ENCODE measurements around the gene MAP3K5.

Gene MAP3K5

DNA sequence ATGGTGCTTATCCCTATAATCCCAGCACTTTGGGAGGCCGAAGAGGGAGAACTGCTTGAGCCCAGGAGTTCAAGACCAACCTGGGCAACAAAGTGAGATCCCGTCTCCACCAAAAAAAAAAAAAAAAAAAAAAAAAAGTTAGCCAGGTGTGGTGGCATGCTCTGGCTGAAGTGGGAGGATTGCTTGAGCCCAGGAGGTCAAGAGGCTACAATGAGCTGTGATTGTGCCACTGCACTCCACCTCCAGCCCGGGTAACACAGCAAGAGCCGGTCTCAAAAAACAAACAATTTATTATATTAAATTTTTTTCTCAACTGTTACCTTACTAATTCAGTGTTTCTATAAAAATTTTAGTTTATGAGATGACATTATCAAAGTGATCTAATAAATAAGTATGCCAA, 156.7 kb downstream of the MAP3K5 start:
- DNase-seq: no peak

DNA sequence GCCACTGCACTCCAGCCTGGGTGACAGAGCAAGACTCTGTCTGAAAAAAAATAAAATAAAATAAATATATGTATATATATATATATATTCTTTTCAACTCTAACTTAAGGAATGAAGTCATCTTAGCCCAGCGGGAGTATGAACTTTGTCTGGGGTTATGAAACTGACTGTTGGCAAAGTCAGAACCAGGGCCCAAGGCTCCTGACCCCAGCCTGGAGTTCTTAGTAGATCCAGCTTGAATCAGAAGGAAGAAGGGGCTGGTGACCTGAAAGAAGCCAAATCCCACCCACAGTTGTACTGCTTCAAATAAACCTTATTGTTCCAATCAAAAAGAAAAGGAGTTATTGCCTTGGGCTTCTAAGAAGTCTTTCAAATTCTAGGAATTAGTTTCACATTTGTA, 158.9 kb downstream of the MAP3K5 start:
- peak in 1 of 2 donors; percentile 15 for DNase-seq

DNA sequence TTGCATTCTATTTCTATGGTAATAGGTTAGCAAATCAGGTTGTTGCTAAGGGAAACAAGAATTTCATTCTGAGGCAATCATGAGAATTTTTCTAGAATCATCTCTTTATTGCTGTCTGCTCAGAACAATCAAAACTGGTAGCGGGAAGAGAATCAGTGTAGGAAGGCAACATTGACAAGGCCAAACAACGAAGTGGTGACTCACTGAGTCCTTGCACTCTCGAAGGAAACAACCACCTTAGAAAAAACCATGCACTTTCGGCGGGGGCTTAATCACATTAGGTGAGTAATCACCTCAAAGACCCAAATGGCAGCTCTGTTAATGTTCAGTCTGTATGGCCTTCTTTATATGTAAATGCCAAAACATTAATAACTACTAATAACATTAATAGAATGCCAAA, 163.3 kb downstream of the MAP3K5 start:
- no peak for DNase-seq

DNA sequence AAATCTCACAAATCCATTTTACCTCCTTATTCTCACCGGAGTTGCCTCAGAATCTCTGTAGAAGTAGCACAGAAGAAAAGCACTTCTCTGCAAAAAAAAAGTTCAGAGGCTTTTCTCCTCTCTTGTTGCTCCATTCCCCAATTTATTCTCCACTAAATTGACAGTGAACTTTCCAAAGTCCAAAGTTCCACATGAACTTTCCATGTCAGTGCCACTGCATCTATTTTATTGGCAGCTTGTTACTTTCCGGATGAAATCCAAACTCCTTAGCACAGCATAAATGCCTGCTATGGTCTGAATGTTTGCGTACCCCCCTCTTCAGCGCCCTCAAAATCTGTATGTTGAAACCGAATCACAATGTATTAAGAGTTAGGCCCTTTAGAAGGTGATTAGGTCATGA, 165.1 kb downstream of the MAP3K5 start:
- no peak for DNase-seq

DNA sequence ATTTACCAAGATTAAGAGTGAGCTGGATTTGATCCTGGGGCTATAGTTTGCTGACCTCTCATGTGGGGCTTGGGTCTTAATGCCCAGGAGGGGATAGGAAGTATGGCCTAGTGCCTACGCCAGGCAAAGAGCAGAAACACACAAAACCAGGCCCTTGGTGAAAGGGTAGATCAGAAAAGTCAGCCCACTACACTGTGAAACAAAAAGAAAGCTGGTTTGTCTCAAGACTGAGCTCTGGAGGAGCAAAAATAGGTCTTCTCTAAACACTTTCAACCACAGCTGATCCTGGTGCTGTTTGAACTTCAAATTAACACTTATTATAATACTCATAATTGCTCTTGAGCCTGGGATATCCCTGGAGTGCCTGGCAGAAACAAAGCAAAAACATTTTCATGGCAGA, 167.0 kb downstream of the MAP3K5 start:
- no peak for DNase-seq

DNA sequence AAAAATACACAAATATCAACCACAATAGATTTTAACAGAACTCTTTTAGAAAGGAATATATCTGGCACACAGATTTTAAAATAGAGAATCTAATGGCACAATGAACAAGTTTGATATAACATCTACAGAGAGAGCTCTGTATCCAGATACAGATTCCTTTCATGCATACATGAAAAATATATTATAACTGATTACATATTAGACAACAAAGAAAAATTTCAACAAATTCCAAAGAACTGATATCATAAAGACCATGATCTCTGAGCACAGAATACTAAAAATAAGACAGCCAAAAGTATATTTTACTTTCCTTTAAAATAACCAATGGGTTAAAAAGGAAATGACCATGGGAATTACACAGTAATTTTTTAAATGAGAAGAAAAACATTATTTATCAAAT, 167.9 kb downstream of the MAP3K5 start:
- no peak for DNase-seq

DNA sequence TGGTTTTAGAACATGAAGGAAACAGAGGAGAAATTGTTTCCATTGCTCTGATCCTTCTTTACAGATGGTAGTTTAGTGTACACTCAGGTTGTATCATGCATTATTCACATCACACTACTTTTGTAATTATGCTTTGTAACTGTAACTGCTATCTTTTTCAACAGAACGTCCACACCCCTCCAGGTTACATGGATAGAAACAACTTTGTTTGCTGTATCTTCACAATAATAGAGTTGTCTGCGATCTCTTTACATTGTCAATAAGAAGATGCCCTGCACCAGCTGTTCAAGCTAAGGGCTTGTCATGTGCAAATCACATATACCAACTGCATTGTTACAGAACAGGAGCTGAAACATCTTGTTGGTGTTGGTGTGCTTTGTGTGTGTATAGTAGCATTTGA, 174.2 kb downstream of the MAP3K5 start:
- no peak for DNase-seq

DNA sequence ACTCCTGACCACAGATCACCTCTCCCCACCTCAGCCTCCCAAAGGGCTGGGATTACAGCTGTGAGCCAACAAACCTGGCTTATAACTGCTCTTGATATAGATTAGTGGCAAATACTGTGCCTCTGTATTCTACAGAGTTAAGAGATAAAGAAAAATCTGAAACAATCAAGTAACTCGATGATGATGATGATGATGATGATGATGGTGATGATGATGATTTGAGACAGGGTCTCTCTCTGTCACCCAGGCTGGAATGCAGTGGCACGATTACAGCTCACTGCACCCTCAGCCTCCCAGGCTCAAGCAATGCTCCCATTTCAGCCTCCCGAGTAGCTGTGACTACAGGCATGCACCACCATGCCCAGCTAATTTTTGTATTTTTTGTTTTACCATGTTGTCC, 175.8 kb downstream of the MAP3K5 start:
- no peak for DNase-seq

DNA sequence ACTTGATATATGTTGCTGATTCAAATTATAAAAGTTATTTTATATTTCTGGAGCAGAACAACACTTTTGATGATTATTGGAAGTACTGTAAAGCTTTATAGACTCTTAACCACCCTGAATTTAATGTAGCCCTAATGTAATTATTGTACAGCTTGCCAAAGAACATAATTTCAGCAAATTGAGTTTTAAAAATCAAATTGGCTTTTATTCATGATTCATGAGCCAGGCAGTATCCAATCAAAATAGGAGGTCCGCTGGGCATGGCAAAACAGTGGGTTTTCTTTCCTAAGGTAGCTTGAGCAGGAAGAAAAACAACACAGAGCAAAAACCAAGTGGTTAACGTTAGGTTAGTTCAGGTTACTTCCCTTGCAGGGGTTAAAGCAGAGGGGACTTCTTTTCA, 177.3 kb downstream of the MAP3K5 start:
- no peak for DNase-seq

DNA sequence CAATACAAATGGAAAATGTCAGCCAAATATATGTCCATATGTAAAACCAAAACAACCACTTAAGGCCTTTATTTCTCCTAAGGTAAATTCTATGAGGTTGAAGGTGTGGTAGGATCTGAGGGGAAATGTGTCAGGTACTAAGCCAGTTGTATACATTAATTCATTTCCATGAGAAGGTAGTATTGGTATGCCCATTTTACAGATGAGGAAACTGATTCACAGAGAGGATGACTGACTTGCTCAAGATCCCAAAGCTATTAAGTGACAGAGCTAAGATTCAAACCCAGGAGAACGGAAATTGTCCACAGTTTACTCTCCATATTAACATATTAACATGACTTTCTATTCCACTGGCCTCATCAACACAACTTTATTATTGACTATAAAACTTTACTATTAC, 177.9 kb downstream of the MAP3K5 start:
- DNase-seq: no peak

DNA sequence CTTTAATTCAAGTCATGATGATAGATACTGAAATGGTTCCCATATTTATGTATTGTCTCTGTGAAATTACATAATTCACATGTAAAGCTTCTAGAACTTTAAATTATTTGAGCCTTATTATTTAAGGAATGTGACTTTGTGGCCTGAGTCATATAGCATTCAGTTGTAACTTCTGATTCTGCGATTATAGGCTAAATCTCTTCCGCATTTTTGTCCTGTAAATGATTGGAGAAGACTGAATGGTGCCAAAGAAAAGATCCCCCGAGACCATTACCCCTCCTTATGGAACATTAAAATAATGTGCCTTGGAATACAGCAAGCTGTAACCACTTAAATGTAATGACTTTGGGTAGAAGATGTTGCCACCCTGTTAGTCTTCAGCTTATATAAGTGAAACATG, 178.8 kb downstream of the MAP3K5 start:
- DNase-seq: no peak

DNA sequence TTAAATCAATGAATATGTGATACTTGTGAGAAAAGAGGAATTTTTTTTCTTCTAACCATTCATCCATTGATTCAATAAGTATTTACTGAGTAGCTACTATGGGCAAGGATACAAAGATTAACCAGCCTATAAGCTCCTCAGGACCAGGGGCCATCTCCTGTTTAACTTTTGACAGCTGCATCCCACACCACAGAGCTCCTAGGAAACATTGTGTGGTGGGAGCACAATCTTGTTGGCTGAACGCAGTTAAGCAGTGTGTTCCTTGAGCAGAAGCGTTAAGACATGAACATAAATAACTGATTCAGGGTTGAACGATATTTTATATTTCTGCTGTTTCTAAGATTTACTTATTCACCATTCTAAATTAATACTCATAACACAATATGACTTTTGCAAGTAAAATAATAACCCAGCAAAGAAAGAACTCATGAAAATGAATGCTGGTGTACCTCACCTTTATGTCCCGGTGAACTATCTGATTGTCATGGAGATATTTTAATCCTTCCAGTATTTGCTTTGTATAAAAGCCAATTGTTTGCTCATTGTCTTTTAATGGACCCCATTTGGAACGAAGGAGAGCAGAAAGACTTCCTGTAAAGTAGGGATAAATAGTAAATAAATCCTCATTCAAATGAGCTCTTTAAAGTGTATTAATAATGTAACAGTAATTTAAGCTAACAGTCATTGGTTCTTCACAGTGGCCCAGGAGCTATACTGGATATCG, 179.4 kb downstream of the MAP3K5 start:
- no peak for DNase-seq

DNA sequence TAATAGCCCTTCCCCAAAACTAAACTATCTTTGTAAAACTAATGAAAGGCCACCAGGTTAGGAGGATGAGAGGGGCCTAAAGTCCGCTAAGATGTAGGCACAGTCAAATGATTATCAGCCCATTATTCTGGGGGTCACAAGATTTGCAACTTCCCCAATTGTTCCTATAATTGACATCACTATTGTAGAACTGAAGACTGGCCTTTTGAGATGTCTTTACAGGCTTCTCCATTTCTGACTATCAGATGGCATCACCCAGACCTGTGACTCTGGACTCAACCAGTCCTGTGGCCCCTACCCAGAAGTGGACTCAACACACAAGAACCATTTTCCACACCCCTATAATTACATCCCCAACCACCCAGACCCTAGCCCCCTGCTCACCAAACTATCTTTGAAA, 180.5 kb downstream of the MAP3K5 start:
- DNase-seq: peak; percentile 33 to 70

DNA sequence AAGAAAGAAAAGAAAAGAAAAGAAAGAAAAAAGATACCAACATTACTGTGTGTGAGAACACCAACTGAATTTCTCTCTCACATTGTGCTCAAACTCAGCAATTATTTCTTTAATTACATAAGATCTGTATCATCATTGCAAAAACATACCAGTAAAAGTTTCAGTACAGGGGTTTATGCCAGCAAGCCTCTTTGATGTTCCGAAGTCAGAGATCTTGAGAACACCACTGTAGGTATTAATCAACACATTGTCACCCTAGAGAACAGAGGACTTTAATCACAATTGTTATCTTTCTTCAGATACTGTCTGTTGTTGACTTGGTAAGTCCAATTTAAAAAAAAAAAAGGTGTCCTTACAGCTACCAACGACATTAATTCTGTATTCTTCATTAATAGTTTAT, 181.1 kb downstream of the MAP3K5 start:
- no peak for DNase-seq

DNA sequence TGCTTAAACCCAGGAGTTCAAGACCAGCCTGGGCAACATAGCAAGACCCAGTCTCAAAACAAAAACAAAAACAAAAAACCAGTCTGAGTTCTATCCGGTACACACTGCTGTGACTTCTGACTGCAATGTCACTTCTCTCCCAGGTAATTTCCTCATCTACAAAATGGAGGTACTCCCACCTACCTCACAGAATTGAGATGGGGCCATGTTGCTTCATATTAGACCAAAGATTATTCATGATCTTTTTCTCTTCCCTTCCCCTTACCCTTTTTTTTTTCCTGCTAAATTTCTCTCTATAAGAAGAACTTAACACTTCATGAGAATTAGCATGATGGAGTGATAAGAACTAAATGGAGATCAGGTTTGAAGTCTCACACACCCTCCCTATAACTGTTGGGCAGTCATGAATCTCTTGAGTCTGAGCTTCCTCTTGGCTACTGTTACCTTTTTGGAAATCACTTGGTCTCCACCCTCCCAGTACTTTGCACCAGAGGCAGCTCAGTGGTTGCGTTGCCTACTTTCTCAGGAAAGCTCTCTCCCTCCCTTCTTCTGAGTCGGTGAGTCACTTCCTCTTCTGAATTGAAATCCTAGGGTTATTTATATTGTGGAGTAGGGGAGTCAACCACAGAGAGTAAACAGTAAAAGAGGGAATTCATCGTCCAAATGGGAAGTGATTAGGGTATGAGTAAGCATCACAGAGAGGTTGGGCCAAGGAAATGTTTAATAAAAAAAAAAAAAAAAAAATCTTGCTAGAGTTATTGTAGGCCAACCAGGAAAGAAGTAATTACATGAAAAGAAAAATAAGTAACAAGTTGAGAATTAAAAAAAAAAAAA, 182.2 kb downstream of the MAP3K5 start:
- peak; percentile 84 to 91 for DNase-seq

DNA sequence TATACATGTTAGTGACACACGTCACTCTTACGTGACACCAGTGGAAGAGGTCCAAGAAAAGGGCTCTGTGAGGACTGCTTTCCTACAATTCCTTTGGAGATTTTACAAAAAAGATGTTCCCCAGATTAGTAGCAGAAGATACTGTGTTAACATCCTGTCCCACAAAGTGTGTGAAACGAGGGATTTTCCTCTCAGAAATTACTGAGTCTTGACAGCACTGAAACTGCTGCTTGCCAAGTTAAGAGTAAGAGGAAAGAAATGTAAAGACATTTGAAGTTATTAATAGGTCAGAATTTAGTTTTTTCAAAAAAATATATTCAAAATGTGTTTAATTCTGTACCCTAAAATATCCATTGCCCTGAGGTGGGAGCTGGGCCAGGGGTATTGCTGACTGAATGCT, 183.3 kb downstream of the MAP3K5 start:
- no peak for DNase-seq

DNA sequence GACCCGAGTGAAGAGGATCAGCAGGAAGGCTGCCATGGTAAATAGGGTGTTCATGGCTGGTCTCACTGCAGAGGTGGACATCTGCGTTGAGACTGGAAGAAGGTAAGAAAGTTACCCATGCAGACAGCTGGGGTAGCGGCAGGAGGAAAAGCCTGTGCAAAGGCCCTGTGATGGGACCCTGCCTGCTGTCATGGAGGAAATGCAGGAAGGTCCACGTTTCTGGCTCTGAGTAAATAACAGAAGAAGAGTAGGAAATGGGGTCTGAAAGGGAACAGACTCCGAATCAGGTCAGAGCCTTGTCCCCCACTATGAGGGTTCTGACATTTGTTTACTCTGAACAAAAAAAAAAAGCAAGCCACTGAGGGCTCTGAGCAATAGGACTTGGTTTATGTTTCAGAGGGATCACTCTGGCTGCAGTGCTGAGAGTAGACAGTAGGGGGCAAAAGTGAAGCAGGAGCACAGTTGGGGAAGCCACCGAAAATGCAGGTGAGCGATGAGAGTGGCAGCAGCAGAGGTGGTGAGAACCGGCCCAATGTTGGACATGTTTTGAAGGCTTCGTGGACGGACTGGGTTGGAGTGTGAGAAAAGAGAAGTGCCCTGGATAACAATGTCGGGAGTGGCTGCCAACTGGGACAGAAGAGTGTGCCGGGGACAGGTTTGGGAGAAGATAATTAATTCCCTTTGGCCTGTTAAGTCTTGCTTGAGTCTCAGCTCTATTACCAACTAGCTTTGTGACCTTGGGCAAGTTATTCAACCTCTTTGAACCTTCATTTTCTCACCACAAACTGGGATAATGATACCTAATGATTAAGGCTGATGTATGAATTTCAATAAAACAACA, 184.1 kb downstream of the MAP3K5 start:
- DNase-seq: peak; percentile 32 to 82

DNA sequence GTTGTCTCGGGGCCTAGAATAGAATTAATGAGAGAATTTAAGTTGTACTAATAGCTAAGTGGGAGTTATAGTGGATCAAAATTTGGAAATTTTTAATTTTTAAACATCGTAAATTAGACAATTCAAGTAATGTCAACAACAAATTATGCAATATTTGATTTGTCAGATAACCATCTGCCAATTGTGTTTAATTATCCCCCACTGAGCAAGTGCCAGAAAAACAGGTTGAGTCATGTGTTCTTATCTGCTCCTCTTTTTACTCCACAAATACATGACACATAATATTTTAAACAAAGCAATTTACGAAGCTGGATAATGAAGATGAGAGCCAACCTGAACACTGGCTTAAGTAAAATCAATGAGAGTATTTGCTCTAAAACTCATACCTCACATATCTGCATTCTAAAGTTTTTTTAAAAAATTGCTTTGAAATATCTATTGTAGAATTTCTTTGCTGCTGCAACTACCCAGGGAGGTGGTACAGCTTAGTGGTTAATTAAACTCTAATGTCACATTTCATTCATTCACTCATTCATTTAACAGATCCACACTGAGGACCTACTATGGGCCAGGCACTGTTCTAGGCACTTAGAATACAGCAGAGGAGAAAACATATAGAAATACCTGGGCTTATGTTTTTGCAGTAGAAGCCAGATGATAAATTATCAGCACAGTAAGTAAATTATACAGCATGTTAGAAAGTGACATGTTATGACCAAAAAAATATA, 184.9 kb downstream of the MAP3K5 start:
- no peak for DNase-seq

DNA sequence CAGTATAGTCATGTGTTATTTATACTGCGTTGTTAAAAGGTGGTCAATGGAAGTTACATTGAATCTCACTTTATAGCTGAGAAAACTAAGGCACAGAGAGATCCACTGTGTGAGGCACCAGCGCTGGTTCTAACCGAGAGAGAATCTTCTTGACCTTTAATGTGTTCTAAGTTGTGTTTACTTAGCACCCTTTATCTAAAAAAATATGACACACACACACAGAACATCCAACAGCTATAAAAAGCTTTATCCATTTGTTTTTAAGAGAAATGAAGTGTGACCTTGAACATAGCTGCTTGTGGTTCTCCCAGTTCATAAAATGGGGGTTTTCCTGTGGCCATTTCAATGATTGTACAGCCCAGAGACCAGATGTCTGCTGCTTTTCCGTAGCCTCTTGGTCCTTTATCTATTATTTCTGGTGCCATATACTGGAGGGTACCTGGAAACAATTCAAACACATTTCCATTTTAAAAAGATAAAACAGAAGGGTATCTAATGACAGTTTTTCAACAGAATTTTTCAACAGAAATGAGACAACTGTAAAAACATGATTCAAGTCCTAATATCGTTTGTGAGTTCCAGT, 187.3 kb downstream of the MAP3K5 start:
- DNase-seq: no peak

DNA sequence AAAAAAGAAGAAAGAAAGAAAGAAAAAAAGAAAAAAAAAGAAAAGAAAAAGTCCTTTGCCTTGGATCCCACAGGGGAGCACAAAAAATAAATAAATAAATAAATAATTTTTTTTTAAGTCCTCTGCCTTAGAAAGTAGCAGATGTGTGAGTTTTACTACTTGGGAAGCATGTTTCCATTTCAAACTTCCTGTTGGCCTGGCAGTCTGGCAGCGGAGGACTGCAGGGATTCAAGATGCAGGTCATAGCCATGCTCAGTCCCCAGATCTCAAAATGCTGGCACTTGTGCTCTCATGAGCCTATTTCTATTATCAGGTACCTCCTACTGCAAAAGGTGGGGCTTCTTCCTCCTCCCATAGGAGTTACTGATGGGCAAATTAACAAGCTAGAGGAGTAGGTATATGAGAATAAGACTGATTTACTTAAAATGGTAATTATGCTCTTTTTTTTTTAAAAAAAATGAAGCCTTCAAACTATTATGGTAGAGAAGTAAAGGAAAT, 187.9 kb downstream of the MAP3K5 start:
- DNase-seq: no peak

DNA sequence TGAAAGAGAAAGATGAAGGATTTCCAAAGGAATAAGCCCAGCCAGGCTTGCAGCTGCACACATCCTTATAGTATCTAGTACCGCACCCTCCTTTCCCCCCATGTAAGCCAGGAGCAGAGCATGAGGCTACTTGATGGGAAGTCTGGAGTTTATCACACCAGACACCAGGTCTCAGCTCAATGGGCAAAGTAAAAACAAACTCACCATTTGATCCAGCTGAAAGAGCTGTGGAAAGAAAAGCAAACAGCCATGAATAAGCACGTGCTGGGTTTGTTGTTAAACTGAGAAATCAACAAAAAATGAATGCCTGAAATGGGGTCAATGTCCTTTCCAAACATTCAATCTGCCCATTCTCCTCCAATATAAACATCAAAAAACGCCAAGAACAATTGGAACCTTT, 191.5 kb downstream of the MAP3K5 start:
- no peak for DNase-seq

DNA sequence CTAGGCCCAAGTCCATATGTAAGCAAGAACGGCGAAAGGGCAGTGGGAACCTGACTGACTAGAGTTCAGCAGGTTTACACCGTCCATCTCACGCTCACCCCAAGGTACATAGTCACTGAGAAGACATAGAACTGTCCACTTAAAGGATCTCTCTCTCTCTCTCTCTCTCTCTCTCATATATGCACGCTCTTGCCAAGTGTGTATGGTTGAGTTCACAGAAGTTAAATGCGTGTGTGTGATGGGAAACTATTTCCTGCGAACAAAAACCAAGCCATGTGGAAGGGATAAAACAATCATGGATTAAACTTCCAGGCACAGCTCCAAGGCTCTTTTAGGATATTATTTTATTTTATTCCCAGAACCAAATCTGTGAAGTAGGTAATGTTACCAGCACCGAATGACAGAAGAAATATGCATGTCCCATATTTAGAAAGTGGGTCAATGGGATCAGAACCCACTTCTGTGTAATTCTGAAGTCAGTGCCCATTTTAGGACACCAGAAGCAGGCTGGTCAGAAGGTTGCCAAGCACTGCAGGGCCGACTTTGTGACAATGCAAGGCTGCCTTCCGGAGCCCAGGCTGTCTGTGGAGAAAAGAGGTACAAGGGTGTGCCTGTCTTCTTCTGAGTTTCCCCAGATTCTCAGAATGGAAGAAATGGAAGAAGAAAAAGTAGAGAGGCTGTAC, 192.8 kb downstream of the MAP3K5 start:
- no peak for DNase-seq

All from inflammatory macrophage treated with lipopolysaccharide for 1 hour (primary cell).